ENCODE measurements around the gene C1QL2.
A peak's percentile ranks its signal among the peaks of the same experiment; 100 is the strongest.

C1QL2 gene

DNA sequence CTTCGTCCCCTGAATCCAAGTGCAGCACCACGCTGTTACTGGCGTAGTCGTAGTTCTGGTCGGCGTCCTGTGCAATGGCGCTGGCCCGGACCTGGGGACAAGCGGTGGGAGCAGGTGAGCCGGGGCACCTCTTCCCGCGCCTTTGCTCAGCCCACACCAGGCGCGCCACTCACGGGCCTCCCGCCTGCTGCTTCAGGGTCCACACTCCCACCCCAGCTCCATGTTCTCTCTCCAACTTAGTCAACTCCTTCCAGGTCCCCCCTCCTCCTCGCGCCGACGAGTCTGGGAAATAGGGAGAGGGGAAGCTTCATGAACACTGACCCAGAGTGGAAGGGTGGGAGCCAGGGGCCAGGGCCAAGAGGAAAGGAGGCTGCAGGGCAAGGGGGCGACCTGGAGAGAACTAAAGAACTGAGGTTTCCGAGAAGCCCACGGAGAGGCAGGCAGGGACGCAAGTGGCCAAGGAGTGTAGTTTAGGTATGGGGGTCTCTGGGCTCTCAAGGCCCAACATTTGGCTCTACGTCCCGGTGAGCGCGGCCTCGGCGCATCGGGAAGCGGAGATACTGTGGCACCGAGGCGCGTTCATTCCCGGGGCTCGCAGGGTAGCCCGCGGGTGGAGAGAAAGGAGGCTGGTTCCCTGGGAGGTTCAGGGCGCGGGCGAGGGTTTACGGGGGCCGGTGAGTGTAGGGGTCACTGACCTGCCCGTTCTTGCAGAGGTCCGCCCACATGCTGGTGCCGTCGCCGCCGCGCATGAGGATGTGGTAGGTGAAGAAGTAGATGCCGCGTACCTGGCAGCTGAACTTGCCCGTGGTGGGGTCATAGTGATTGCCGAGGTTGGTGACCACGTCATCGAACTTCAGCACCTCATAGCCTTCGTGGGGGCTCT is 1.4 kb downstream of the C1QL2 start:
- H3K4me3 ChIP-seq (ENCODE audit: low read length): no peak overlapping the region
- TF ChIP-seq, protein P1, sequence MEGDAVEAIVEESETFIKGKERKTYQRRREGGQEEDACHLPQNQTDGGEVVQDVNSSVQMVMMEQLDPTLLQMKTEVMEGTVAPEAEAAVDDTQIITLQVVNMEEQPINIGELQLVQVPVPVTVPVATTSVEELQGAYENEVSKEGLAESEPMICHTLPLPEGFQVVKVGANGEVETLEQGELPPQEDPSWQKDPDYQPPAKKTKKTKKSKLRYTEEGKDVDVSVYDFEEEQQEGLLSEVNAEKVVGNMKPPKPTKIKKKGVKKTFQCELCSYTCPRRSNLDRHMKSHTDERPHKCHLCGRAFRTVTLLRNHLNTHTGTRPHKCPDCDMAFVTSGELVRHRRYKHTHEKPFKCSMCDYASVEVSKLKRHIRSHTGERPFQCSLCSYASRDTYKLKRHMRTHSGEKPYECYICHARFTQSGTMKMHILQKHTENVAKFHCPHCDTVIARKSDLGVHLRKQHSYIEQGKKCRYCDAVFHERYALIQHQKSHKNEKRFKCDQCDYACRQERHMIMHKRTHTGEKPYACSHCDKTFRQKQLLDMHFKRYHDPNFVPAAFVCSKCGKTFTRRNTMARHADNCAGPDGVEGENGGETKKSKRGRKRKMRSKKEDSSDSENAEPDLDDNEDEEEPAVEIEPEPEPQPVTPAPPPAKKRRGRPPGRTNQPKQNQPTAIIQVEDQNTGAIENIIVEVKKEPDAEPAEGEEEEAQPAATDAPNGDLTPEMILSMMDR (conservative IDR thresholded peaks at IDR 0.05; ENCODE audit: low read depth, low read length): no peak
- no peak for DNase-seq (ENCODE audit: low read depth)

DNA sequence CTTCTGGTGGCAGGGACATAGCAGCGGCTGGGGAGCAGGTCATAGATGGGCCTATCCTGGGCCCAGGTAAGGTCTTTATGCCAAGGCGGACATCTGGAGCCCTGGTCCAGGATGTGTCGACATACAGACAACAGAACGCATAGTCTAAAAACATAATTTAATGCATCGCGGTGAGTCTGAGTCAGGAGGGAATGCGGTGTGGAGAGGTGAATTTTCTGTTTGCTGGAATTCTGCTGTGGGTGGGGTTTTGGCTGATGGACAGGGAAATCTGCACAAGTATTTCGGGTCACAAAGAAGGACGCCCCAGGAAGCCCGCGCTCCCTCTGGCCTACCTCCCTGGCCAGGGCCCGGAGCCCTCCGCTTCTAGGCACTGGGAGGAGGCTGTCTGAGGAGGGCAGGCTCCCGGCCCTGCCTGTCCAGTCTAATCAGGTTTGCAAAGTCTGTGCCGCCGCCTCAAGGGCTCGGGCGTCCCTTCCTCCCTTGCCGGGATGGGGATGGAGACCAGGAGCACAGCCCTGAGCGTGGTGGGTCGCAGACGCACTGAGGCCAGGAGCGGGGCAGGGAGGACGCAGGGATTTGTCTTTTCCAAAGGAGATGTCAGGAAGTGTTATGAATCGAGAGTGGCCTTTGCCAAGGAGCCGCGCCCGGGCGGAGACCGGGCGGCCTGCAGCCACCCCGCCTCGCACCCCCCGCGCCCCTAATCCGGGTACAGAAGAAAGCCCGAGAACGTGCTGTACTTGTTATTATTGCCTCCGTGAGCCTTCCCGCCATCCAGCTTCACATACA is 2.3 kb downstream of the C1QL2 start:
- H3K4me3 ChIP-seq (ENCODE audit: low read length): no peak overlapping the region
- TF ChIP-seq, protein P1 (conservative IDR thresholded peaks at IDR 0.05; ENCODE audit: low read depth, low read length): no peak
- no peak for DNase-seq (ENCODE audit: low read depth)

DNA sequence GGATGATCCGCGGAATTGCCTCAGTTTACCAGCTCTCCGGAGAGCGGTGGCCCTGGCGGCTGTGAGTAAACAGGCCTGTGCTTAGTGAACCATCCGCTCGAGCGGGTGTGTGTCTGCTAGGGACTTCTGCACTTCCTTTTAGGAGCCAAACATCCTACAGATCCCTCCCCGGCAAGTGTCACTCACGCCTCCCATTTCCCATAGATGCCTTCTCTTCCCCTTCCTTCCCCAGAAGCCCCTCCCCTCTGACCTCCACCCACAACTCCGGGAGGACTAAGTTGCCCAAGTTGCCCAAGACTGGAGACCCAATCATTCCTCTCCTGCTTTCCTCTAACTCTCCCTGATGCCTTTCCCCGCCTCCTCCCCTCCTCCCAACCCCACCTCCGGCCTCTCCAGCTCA is 2.9 kb downstream of the C1QL2 start:
- no peak for DNase-seq (ENCODE audit: low read depth)
- no peak overlapping the region for H3K4me3 ChIP-seq (ENCODE audit: low read length)
- TF ChIP-seq, protein P1 (conservative IDR thresholded peaks at IDR 0.05; ENCODE audit: low read depth, low read length): no peak

DNA sequence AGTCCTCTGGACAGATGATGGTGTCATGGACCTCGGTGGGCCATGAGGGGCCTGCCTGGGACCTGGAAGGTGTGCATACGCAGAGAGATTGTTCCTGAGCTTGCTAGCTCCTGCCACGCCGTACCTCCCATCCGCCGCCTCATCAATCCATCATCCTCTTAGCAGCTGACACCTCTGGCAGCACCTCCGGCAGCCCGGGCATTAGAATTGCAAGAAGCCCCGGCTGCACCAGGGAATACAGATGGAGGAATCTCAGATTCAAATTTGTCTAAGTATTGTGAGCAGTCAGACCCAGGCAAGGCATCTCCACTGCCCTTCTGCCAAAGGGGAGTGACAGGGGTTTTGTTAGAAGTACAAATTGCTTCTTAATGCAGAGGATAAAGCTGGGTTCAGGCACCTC is 4.5 kb downstream of the C1QL2 start:
- TF ChIP-seq, protein P1 (conservative IDR thresholded peaks at IDR 0.05; ENCODE audit: low read depth, low read length): no peak
- no peak overlapping the region for H3K4me3 ChIP-seq (ENCODE audit: low read length)
- no peak for DNase-seq (ENCODE audit: low read depth)

DNA sequence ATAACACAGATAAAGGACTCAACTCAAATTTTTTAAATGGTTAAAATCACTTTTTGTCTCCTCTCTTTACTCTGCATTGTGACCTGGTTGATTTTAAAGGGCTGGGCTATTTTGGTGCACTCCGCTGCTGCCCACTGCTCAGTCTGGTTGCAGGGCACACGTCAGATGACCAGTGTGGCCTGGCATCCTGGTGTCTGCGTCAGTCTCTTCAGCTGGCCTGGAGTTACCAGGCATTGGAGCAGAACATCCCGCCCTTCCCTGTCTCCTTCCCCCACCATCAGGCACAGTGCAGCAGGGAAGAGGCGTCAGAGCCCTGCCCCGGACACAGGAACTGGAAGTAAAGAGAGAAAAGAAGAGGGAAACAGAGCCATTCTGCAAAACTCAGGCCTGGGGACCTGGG is 8.9 kb downstream of the C1QL2 start:
- TF ChIP-seq, protein P1 (conservative IDR thresholded peaks at IDR 0.05; ENCODE audit: low read depth, low read length): no peak
- no peak overlapping the region for H3K4me3 ChIP-seq (ENCODE audit: low read length)
- no peak for DNase-seq (ENCODE audit: low read depth)

DNA sequence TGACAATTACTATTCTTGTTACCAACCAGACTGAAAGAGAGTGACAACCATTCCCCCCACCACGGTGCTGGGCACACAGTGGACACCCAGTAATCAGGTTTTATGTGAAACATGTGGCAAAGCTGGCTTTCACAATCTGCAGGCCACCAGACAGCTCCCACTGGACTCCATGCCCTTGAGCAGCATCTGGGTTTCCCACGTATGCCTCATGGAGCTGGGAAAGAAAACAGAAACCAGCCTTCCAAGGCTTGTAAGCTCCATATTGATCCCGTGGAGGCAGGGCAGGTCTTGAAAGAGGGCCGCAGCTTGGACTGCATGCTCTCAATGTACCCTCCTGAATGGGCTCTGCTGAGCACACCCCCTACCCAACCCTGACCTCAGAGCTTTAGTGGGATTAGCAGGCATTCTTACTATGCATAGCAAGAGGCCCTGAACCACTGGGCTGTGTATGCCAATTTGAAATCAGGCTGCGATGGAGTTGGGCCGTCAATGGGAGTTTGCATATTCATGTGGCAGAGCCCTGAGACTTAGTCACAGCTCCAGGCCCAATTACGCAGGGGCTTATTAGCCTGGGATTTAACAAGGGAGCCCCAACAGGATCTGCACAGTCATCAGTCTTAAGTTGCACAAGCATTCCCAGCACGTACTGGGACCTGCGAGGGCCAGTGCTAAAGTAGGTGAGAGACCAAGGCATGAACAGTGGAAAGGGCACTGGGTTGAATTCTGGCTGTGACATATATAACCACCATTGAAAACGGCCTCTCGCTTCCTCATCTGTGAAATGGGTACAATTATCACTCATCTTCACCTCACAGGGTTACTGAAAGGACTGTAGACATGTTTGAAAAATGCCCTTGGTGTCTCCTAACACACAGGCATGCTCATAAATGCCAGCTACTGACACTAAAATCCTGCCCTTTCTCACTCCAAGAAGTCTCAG is 10.5 kb downstream of the C1QL2 start:
- TF ChIP-seq, protein P1 (conservative IDR thresholded peaks at IDR 0.05; ENCODE audit: low read depth, low read length): no peak
- DNase-seq (ENCODE audit: low read depth): peak; percentile 52
- H3K4me3 ChIP-seq (ENCODE audit: low read length): no peak overlapping the region

Measured in retinal pigment epithelial cell (primary cell).